Keratinocyte (primary cell): Measurements from ENCODE around the gene CCIN.

ENCODE experiments used
- EZH2 ChIP-seq: IDR thresholded peaks from one replicate; pipeline ENCODE4 v1.6.1; 2012; ENCODE audit warnings: inconsistent platforms, mild to moderate bottlenecking, low read length, moderate library complexity
- TF ChIP-seq, protein P1 (sequence below), 3 experiments: IDR thresholded peaks in 1 of 3; conservative IDR thresholded peaks in 1 of 3; optimal IDR thresholded peaks in 1 of 3; 2 replicates in 2 of 3; 3 replicates in 1 of 3; pipeline versions ENCODE3 to v1.5.1; 2011; ENCODE audit warnings: low read length in 3 of 3, mild to moderate bottlenecking in 3 of 3, moderate library complexity in 2 of 3, control low read depth in 1 of 3, inconsistent platforms in 1 of 3; ENCODE audit not compliant: insufficient read depth in 2 of 3; ENCODE audit errors: extremely low read depth in 1 of 3

DNA sequence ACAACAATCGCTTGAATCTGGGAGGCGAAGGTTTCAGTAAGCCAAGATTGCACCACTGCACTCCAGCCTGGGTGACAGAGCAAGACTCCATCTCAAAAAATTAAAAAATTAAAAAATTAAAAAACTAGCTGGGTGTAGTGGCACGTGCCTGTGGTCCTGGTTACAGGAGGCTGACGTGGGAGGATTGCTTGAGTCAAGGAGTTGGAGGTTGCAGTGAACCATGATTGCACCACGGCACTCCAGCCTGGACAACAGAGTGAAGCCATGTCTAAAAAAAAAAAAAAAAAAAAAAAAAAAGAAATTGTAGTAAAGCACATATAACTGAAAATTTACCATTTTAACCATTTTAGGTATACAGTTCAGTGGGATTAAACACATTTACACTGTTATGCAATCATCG lies 13.1 kb upstream of the CCIN start:
- TF ChIP-seq, protein P1, sequence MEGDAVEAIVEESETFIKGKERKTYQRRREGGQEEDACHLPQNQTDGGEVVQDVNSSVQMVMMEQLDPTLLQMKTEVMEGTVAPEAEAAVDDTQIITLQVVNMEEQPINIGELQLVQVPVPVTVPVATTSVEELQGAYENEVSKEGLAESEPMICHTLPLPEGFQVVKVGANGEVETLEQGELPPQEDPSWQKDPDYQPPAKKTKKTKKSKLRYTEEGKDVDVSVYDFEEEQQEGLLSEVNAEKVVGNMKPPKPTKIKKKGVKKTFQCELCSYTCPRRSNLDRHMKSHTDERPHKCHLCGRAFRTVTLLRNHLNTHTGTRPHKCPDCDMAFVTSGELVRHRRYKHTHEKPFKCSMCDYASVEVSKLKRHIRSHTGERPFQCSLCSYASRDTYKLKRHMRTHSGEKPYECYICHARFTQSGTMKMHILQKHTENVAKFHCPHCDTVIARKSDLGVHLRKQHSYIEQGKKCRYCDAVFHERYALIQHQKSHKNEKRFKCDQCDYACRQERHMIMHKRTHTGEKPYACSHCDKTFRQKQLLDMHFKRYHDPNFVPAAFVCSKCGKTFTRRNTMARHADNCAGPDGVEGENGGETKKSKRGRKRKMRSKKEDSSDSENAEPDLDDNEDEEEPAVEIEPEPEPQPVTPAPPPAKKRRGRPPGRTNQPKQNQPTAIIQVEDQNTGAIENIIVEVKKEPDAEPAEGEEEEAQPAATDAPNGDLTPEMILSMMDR (optimal IDR thresholded peaks at IDR 0.05 in 1 of 3, IDR thresholded peaks at IDR 0.05 in 1 of 3, conservative IDR thresholded peaks at IDR 0.05 in 1 of 3; ENCODE audit: extremely low read depth in 1 of 3, insufficient read depth in 2 of 3, low read length in 3 of 3), result no peak
- no peak for TF ChIP-seq EZH2
